ENCODE data around the gene NRTN. TPM values are rescaled to one million over a fixed set of nuclear protein-coding genes. Genes with fewer than 3 reads are reported as not detected.
"Not testable (repeated sequence)": the region's sequence is repeated elsewhere in the genome, so short reads cannot be mapped to it uniquely, and the experiment has no call there.

The NRTN gene
- total RNA-seq, 2 donors from 2014 or later: 20.9 to 33.7 TPM

- H3K4me3 ChIP-seq: no peak overlapping the region
- H3K4me1 ChIP-seq: no peaks in the 10 kb centered on the region
- no peak for TF ChIP-seq CTCF (IDR thresholded peaks at IDR 0.05)
- no peak for DNase-seq (ENCODE audit: low spot score)
- H3K27ac ChIP-seq: no peak overlapping the region
- no peaks in the 10 kb centered on the region for H3K36me3 ChIP-seq
- H3K9me3 ChIP-seq: no peaks in the 10 kb centered on the region
- H3K27me3 ChIP-seq: no peaks in the 10 kb centered on the region
Observed at GRCh38 chr19:5838353-5839064, 33.6 kb downstream of the NRTN start.

DNA sequence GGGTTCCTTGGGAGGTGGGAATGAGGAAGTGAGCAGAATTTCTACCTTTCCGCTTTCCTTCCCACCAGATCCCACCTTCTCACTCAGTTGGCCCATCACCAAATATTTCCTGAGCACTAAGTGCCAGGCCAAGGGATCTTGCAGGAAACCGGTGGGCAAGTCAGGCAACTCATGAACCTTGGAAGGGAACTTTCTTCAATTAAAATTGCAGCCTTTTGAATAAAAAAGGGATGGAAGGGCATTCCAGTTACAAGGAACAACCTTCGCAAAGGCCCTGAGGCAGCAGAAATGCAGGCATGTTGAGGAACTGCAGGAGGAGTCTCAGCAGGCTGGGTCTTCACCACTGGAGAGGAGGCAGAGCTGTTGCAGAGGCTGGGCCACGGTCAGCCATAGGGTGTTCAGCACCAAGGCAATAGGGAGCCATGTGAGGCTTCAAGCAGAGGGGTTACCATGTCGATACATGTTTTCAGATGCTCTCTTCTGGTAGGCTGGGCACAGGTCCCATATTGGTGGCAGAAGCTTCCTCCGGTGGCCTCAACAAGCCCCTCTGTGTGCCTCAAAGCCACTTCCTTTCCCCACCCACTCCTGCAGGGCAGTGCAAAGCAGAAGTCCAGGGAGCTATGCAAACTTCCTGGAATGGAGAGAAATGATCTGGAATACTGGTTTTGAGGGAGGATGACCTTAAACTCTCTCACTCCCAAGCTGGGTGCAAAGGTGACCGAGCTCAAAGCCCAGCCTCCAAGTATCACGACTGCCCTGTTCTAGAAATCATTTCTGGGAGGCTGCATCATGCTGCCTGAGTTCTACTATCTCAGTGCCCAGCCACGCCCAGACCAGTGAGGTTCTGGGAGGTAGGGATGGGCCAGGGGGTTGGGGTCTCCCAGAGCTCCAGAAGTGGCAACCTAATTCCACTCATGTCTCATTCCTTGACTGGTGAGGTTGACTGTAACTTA, 34.5 kb downstream of the NRTN start, which contains the start of gene FUT6:
FUT6 (minus strand) TSS at position 638 of the 953 bp plus-strand sequence. CDS start 7,135 bp downstream, outside the sequence.
- Histone ChIP-seq H3K27ac (no peak within 1 kb of the TSS), H3K27me3 (no peaks in the 10 kb centered on the region), H3K4me1 (no peaks in the 10 kb centered on the region), H3K4me3 (no peak within 1 kb of the TSS), H3K9me3 (no peaks in the 10 kb centered on the region), H3K36me3 (no peaks in the 10 kb centered on the region)
- no peak for DNase-seq (ENCODE audit: low spot score)
- TF ChIP-seq CTCF (IDR thresholded peaks at IDR 0.05): no peak

- H3K4me3 ChIP-seq; H3K27me3 ChIP-seq; DNase-seq (ENCODE audit: low spot score); H3K36me3 ChIP-seq; H3K4me1 ChIP-seq; H3K27ac ChIP-seq; H3K9me3 ChIP-seq: not testable (repeated sequence)
Observed at GRCh38 chr19:5841735-5842111, 36.9 kb downstream of the NRTN start.

- H3K4me1 ChIP-seq: no peaks in the 10 kb centered on the region
- no peak overlapping the region for H3K4me3 ChIP-seq
- no peaks in the 10 kb centered on the region for H3K27me3 ChIP-seq
- H3K36me3 ChIP-seq: no peaks in the 10 kb centered on the region
- no peak overlapping the region for H3K27ac ChIP-seq
- no peaks in the 10 kb centered on the region for H3K9me3 ChIP-seq
- DNase-seq (ENCODE audit: low spot score): no peak
- TF ChIP-seq CTCF (IDR thresholded peaks at IDR 0.05): no peak
Observed at GRCh38 chr19:5843295-5843927, 38.5 kb downstream of the NRTN start.

DNA sequence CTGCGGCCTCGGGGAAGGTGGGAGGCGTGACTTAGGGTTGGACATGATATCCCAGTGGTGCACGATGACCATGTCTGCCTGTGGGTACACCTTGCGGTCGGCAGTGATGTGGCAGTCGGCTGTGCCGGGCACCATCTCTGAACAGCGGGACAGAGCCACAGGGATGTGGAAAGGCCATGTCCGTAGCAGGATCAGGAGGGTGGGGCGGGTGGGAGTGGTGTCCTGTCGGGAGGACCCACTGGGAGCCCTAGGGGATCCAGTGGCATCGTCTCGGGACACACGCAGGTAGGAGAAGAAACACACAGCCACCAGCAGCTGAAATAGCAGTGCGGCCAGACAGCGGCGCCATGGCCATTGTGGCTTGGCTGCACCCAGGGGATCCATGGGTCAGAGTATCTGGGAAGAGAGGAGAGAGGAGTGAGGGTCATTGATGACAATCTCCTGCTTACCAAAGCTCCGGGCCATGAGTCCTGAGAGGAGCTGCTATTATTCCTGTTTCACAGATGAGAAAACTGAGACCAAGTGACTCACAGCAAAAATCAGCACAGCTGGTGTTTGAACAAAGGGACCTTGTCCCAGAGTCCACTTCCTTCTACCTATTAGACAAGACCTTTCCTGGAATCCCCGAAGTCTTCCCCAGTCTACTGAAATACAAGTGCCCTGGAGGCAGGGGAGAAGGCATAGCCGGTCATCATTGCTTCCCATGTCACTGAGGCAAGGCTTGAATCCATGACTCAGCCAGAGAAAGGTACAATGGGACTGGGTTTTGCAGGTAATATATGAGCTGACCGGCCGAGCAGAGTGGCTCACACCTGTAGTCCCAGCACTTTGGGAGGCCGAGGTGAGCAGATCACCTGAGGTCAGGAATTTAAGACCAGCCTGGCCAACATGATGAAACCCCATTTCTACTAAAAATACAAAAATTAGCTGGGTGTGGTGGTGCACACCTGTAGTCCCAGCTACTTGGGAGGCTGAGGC, 39.9 kb downstream of the NRTN start:
- TF ChIP-seq CTCF (IDR thresholded peaks at IDR 0.05): no peak
- Histone ChIP-seq H3K27me3 (no peaks in the 10 kb centered on the region), H3K9me3 (no peaks in the 10 kb centered on the region), H3K4me3 (no peak overlapping the region), H3K27ac (no peak overlapping the region), H3K36me3 (no peaks in the 10 kb centered on the region), H3K4me1 (no peaks in the 10 kb centered on the region)
- no peak for DNase-seq (ENCODE audit: low spot score)

GRCh38 chr19:5847846-5848245, 43.0 kb downstream of the NRTN start:
- H3K4me3 ChIP-seq; DNase-seq (ENCODE audit: low spot score); H3K36me3 ChIP-seq; H3K27me3 ChIP-seq; H3K9me3 ChIP-seq; H3K4me1 ChIP-seq; H3K27ac ChIP-seq: not testable (repeated sequence)

DNA sequence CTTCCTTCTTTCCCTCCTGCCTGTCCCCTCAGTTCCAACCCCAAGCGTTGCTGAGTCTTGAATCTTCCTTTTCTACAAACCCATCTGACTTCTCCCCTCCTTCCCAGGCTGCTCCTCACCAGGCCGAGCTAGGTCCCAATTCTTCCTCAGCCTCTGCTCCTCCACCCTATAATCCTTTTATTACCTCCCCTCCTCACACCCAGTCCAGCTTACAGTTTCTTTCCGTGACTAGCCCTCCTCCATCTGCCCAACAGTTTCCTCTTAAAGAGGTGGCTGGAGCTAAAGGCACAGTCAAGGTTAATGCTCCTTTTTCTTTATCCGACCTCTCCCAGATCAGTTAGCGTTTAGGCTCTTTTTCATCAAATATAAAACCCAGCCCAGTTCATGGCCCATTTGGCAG, 43.8 kb downstream of the NRTN start:
- not testable (repeated sequence) for H3K27ac ChIP-seq; H3K36me3 ChIP-seq; H3K4me1 ChIP-seq; H3K27me3 ChIP-seq; DNase-seq (ENCODE audit: low spot score); H3K9me3 ChIP-seq; H3K4me3 ChIP-seq

Measured in right atrium auricular region (tissue), 2 donors.